ENCODE data around the gene DIDO1.

DIDO1 gene

GRCh38 chr20:62913043-62913630 is 13.2 kb downstream of the DIDO1 start:
- Mint-ChIP-seq H3K36me3 (ENCODE audit: insufficient read depth) (peaks cover 59% of the 10 kb centered on the region), H3K9me3 (no peaks in the 10 kb centered on the region), H3K27me3 (no peaks in the 10 kb centered on the region), H3K4me1 (ENCODE audit: low read depth in 2 of 2) (peaks cover 44 to 52% of the 10 kb centered on the region in 2 donors), H3K4me3 (peak overlapping the region in 1 of 2 donors; percentile 33), H3K27ac (peak overlapping the region; percentile 41 to 79)
- DNase-seq (no peak), ATAC-seq (replicated peaks) (no peak)

DNA sequence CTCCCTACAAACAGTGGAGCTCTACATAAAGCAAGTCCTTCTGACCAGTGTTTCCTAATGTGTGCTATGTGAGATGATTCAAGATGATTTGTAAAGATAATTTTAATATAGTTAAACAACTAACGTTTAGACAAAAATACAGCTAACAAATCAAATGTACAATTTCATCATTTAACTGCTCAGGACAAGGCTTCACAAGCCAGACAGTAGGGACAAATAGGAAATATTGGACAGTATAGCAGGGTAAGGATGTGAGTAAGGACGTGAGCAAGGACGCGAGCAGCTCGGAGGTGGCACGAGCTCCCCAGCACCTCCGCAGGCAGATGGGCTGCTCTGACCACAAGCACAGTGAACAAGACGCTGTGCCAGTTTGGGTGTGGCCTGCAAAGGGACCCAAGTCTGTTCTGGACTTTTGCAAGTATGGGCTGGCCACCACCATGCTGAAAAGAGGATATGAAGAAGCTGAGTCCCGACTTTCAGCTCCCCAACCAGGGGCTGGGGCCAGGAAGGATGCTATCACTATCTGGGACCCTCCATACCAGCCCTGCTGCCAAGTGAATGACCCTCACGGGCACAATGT is 14.5 kb downstream of the DIDO1 start:
- DNase-seq, result no peak
- Mint-ChIP-seq H3K36me3 (ENCODE audit: insufficient read depth) (peaks cover 71% of the 10 kb centered on the region), H3K9me3 (no peaks in the 10 kb centered on the region), H3K27me3 (no peaks in the 10 kb centered on the region), H3K27ac (peak overlapping the region in 1 of 2 donors; percentile 15), H3K4me3 (no peak overlapping the region), H3K4me1 (ENCODE audit: low read depth in 2 of 2) (peaks cover 33 to 46% of the 10 kb centered on the region in 2 donors)
- no peak for ATAC-seq (replicated peaks)

- ATAC-seq (replicated peaks) (no peak), DNase-seq (no peak)
- peak overlapping the region in 1 of 2 donors; percentile 81 for H3K27ac Mint-ChIP-seq
- H3K36me3 Mint-ChIP-seq (ENCODE audit: insufficient read depth), result peaks cover 79% of the 10 kb centered on the region
- no peaks in the 10 kb centered on the region for H3K27me3 Mint-ChIP-seq
- peak overlapping the region in 1 of 2 donors; percentile 33 for H3K4me3 Mint-ChIP-seq
- peaks cover 29 to 41% of the 10 kb centered on the region in 2 donors for H3K4me1 Mint-ChIP-seq (ENCODE audit: low read depth in 2 of 2)
- H3K9me3 Mint-ChIP-seq, result no peaks in the 10 kb centered on the region
These were observed 15.4 kb downstream of the DIDO1 start for GRCh38 chr20:62910777-62911497.

DNA sequence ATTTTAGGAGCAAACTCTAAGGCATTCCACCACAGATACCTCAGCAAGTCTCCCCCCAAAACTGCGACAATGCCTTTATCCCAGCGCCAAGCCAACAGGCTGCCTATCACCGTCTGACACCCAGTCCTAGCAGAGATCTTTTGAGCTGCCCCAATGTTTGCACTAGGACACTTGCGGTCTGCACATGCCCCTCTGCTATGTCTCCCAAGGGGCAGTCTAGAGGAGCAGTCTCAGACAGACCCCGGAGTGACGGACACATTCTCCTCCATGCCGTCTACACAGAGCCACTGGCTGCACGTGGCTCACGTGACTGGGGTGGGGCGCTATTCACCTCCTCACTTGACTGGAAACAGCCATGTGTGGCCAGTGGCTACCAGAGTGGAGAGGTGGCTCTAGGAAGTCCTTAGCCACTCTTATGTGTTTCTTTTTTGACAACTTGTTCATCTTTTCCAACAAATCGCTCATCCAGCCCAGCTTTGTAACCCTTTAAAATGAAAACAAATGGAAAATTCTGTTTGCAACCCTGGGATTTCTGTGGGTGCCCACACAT is 16.0 kb downstream of the DIDO1 start:
- peaks cover 82% of the 10 kb centered on the region for H3K36me3 Mint-ChIP-seq (ENCODE audit: insufficient read depth)
- no peak overlapping the region for H3K4me3 Mint-ChIP-seq
- ATAC-seq (replicated peaks), result no peak
- H3K27me3 Mint-ChIP-seq, result no peaks in the 10 kb centered on the region
- peak overlapping the region; percentile 77 to 81 for H3K27ac Mint-ChIP-seq
- DNase-seq, result no peak
- no peaks in the 10 kb centered on the region for H3K9me3 Mint-ChIP-seq
- peaks cover 26 to 36% of the 10 kb centered on the region in 2 donors for H3K4me1 Mint-ChIP-seq (ENCODE audit: low read depth in 2 of 2)

DNA sequence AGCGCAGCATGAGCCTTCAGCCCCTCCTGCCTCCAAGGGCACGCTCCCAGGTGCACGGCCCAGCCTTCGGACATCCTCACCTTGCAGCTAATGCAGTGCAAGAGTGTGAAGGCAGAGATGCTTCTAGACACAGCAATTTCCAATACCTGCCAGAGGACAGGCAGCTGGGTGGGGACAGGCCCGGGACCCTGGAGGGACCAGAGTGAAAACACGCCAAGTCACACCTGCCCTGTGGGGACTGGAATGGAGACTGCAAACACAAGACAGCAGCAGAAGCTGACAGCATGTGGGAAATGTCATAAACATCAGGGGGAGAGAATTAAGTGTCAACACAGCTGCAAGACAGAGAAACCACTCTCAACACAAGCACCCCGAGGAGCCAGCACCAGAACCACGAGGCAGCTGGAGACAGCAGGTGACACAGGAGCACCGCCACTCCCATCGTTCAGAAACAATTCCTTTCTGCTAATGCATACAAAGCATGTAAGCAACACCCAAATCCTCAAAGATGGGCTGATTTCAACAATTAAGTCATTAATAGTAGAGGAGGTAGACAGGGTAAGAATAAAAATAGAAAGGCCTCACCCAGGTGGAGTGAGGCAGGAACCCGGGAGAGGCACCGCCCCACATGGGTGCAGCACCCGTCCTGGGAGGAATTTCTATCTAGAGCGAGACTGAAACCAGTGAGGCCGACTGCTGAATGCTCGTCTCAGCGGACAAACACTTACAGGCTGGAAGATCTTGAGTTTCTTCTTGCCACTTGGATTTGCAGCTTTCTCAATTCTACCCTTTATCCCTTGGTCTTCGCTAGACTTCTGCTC is 17.1 kb downstream of the DIDO1 start:
- H3K4me3 Mint-ChIP-seq, result no peak overlapping the region
- DNase-seq (no peak), ATAC-seq (replicated peaks) (no peak)
- peak overlapping the region in 1 of 2 donors; percentile 81 for H3K27ac Mint-ChIP-seq
- H3K27me3 Mint-ChIP-seq, result no peaks in the 10 kb centered on the region
- H3K4me1 Mint-ChIP-seq (ENCODE audit: low read depth in 2 of 2), result peaks cover 20 to 30% of the 10 kb centered on the region in 2 donors
- peaks cover 91% of the 10 kb centered on the region for H3K36me3 Mint-ChIP-seq (ENCODE audit: insufficient read depth)
- no peaks in the 10 kb centered on the region for H3K9me3 Mint-ChIP-seq

GRCh38 chr20:62907384-62908317 is 18.7 kb downstream of the DIDO1 start:
- H3K9me3 Mint-ChIP-seq, result no peaks in the 10 kb centered on the region
- no peak overlapping the region for H3K4me3 Mint-ChIP-seq
- peaks cover 92% of the 10 kb centered on the region for H3K36me3 Mint-ChIP-seq (ENCODE audit: insufficient read depth)
- peaks cover 12 to 22% of the 10 kb centered on the region in 2 donors for H3K4me1 Mint-ChIP-seq (ENCODE audit: low read depth in 2 of 2)
- DNase-seq (peak in 2 of 3 experiments; percentile 35 to 36), ATAC-seq (replicated peaks) (peak; percentile 76)
- no peaks in the 10 kb centered on the region for H3K27me3 Mint-ChIP-seq
- H3K27ac Mint-ChIP-seq, result peak overlapping the region; percentile 41 to 79

DNA sequence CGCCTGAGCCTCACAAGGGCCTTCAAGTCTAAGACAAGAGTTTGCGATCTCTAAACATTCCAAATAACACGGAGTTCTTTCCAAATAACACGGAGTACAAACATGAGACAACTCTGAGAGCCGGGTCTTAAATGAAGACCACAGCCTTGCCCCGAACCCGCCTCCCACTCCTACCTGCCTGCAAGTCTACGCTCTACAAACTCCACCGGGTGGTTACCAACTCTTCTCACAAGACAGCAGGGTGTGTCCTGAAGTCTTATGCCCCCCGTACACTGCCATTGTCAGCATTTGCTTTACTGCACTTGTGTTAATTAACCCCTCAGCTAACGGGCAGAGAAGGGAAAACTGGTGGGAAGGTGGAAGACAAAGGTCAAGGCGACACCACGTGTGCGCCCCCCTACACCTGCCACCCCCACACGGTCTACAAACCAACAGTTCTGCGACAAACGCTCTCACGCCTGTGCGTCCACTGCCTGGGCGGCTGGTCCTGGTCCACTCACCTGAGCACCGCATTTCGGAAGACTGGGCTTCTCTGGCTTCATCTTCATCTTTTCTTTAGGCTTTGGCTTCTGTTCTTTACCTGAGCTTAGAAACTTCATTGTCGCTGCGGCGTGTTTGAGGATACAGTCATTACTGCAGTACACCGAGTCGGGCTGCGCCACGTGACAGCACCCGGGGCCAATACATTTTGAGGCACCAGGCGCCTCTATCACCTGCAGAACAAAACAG is 19.5 kb downstream of the DIDO1 start:
- no peaks in the 10 kb centered on the region for H3K9me3 Mint-ChIP-seq
- DNase-seq (no peak), ATAC-seq (replicated peaks) (no peak)
- H3K4me3 Mint-ChIP-seq, result no peak overlapping the region
- peak overlapping the region; percentile 41 to 79 for H3K27ac Mint-ChIP-seq
- no peaks in the 10 kb centered on the region for H3K27me3 Mint-ChIP-seq
- H3K4me1 Mint-ChIP-seq (ENCODE audit: low read depth in 2 of 2), result peaks cover 12 to 22% of the 10 kb centered on the region in 2 donors
- H3K36me3 Mint-ChIP-seq (ENCODE audit: insufficient read depth), result peaks cover 94% of the 10 kb centered on the region

GRCh38 chr20:62906209-62906608 is 20.1 kb downstream of the DIDO1 start:
- H3K4me3 Mint-ChIP-seq, result no peak overlapping the region
- no peaks in the 10 kb centered on the region for H3K27me3 Mint-ChIP-seq
- no peaks in the 10 kb centered on the region for H3K9me3 Mint-ChIP-seq
- DNase-seq (no peak), ATAC-seq (replicated peaks) (no peak)
- H3K4me1 Mint-ChIP-seq (ENCODE audit: low read depth in 2 of 2), result peaks cover 12 to 22% of the 10 kb centered on the region in 2 donors
- H3K27ac Mint-ChIP-seq, result peak overlapping the region in 1 of 2 donors; percentile 82
- H3K36me3 Mint-ChIP-seq (ENCODE audit: insufficient read depth), result peaks cover 95% of the 10 kb centered on the region

DNA sequence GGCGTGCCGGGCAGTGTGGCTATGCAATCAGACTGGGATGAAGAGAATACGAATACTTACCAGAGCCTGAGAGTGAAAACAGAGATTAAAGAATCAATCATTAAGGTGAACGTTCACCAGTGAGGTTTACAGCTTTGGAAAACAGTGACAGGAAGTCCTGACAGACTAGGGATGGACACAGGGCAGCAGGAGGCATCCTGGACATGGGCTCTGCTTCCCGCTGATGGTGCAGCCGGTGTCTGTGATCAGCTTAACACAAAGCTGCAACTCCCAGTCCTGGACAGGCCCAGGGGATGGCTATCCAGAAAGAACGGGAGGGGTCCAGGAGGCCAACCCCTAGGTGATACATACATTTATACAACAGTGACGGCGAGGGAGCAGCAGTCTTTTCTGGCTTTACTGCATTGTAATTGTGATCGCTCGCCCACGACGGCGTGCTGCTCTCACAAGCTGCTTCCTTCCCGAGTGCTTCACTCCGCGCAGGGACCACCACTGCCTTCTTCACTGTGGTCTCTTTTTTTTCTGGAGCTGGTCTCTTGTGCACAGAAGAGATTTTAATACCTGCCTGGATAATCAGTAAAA is 20.7 kb downstream of the DIDO1 start:
- Mint-ChIP-seq H3K27me3 (no peaks in the 10 kb centered on the region), H3K4me1 (ENCODE audit: low read depth in 2 of 2) (peaks cover 9 to 26% of the 10 kb centered on the region in 2 donors), H3K9me3 (no peaks in the 10 kb centered on the region), H3K4me3 (no peak overlapping the region), H3K27ac (peak overlapping the region; percentile 36 to 82), H3K36me3 (ENCODE audit: insufficient read depth) (peaks cover 99% of the 10 kb centered on the region)
- DNase-seq, result no peak
- no peak for ATAC-seq (replicated peaks)

DNA sequence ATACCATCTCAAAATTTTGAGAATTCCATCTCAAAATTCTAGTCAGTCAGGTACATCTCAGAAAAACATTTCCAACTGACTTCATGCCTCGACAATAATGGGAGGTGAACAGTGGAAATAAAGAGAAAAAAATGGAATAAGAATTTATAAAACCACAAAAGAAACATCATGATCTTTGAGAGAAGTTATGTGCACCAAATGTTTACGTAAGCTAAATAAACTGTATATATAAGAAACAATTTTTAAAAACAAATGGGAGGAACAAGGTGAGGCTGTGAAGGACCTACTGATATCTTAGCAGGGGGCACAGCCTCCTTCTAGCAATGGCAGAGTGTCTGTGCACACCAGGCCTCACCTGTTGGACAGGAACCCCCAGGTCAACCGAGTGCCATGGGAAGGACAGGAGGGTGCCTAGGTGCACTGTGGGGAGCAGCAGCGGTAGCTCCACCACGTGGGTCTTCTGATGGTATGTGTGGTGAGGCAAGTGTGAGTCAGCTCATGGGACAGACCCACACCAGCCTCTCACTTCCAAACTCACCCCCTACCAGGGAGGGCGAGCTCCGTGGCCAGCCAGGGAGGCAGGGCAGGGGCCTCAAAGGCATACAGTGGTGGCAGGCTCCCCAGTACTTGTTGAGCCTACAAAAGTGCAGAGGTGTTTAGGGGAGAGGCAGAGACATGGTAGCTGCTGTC is 23.2 kb downstream of the DIDO1 start:
- ATAC-seq (replicated peaks), result no peak
- Mint-ChIP-seq H3K36me3 (ENCODE audit: insufficient read depth) (peaks cover 87% of the 10 kb centered on the region), H3K4me3 (no peak overlapping the region), H3K9me3 (no peaks in the 10 kb centered on the region), H3K4me1 (ENCODE audit: low read depth in 2 of 2) (peaks cover 24 to 39% of the 10 kb centered on the region in 2 donors), H3K27ac (no peak overlapping the region), H3K27me3 (no peaks in the 10 kb centered on the region)
- no peak for DNase-seq

DNA sequence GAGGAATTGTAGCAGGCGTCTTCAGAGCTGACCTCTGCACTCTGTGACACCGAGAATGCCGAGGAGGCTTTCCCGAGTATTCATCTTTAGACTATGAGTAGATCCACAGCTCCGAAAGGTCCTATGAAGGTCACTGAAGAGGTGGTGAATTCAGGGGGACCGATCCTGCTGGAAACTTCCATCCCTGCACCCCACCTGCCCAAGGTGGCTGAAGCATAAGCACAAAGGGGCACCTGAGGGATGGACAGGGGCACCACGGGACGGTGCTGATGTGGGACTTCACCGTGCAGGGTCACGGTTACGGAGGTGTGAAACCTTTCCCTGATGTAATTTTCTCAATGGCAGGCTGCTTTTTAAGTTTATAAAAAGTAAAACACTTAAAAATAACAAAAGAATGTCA is 24.4 kb downstream of the DIDO1 start:
- no peaks in the 10 kb centered on the region for H3K9me3 Mint-ChIP-seq
- H3K4me1 Mint-ChIP-seq (ENCODE audit: low read depth in 2 of 2), result peaks cover 26 to 38% of the 10 kb centered on the region in 2 donors
- no peak for DNase-seq
- H3K27me3 Mint-ChIP-seq, result no peaks in the 10 kb centered on the region
- peaks cover 84% of the 10 kb centered on the region for H3K36me3 Mint-ChIP-seq (ENCODE audit: insufficient read depth)
- H3K4me3 Mint-ChIP-seq, result no peak overlapping the region
- peak overlapping the region in 1 of 2 donors; percentile 87 for H3K27ac Mint-ChIP-seq
- ATAC-seq (replicated peaks), result no peak

Measured in effector memory CD8-positive, alpha-beta T cell (primary cell).